ENCODE data around the gene RTN4.
A peak's percentile ranks its signal among the peaks of the same experiment; 100 is the strongest.
"Not testable (repeated sequence)": the region's sequence is repeated elsewhere in the genome, so short reads cannot be mapped to it uniquely, and the experiment has no call there.

Gene RTN4

GRCh38 chr2:55006306-55006705 lies 43.9 kb downstream of the RTN4 start:
- H3K4me3 ChIP-seq (ENCODE audit: low read depth, low read length), result no peak overlapping the region
- TF ChIP-seq, protein P1, sequence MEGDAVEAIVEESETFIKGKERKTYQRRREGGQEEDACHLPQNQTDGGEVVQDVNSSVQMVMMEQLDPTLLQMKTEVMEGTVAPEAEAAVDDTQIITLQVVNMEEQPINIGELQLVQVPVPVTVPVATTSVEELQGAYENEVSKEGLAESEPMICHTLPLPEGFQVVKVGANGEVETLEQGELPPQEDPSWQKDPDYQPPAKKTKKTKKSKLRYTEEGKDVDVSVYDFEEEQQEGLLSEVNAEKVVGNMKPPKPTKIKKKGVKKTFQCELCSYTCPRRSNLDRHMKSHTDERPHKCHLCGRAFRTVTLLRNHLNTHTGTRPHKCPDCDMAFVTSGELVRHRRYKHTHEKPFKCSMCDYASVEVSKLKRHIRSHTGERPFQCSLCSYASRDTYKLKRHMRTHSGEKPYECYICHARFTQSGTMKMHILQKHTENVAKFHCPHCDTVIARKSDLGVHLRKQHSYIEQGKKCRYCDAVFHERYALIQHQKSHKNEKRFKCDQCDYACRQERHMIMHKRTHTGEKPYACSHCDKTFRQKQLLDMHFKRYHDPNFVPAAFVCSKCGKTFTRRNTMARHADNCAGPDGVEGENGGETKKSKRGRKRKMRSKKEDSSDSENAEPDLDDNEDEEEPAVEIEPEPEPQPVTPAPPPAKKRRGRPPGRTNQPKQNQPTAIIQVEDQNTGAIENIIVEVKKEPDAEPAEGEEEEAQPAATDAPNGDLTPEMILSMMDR (IDR thresholded peaks at IDR 0.05; ENCODE audit: low read depth, low read length), result no peak

DNA sequence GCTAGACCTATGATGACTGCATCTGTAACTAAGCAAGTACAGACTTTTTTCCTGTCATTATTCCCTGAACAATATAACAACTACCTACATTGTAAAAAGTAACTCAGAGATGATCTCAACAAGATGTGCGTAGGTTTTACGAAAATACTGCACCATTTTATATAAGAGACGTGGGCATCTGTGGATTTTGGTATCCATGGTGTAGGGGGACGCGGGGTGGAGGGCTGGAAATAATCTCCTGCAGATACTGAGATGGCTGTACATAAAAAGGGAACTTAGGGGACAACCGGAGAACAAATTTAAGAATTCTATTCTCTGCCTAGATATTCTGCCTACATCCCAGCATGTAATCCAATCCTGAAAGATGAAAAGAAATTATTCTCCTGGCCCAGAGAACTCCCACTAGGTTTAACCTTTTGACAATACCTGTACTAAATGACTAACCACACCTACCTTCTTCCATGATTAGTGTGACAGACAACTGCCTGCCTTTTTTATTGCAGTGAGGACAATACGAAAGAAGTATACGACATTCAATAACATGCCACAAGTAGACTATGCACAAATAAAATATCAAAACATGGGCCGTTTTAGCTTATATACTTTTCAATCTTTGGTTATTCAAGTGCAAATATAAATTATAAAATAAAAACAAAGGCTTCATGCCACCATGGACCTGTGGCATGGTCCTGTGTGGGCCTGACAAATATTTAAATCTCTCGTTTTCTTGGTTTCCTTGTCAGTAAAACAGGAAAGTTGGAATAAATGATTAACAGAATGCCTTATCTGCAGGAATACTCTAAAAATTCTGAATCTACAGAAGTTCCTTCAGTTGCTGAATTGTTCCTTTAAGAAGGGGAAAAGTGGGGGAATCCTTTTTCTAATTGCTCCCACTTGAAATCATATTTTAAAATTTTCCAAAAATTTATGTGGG lies 46.3 kb downstream of the RTN4 start:
- TF ChIP-seq, protein P1 (IDR thresholded peaks at IDR 0.05; ENCODE audit: low read depth, low read length), result no peak
- H3K4me3 ChIP-seq (ENCODE audit: low read depth, low read length), result no peak overlapping the region

- TF ChIP-seq, protein P1 (IDR thresholded peaks at IDR 0.05; ENCODE audit: low read depth, low read length), result no peak
- no peak overlapping the region for H3K4me3 ChIP-seq (ENCODE audit: low read depth, low read length)
Measured at GRCh38 chr2:55001716-55002115, 48.5 kb downstream of the RTN4 start.

DNA sequence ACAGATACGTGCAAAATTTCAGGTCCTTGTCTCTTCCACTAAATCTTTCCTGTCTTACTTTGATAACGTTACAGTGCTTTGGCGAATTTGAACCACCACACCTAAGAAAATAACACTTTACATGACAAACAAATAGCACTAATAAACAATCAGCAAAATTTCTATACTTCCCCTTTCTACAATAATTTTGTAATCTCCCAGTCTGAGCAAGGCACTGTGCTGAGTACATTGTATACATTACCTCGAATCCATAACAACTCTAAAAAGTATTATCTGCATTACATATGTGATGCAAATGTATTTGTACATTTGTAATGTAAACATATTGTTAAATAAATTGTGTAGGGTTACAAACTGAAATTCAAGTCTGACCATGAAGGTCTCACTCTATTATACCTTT lies 49.9 kb downstream of the RTN4 start:
- no peak overlapping the region for H3K4me3 ChIP-seq (ENCODE audit: low read depth, low read length)
- TF ChIP-seq, protein P1 (IDR thresholded peaks at IDR 0.05; ENCODE audit: low read depth, low read length), result no peak

DNA sequence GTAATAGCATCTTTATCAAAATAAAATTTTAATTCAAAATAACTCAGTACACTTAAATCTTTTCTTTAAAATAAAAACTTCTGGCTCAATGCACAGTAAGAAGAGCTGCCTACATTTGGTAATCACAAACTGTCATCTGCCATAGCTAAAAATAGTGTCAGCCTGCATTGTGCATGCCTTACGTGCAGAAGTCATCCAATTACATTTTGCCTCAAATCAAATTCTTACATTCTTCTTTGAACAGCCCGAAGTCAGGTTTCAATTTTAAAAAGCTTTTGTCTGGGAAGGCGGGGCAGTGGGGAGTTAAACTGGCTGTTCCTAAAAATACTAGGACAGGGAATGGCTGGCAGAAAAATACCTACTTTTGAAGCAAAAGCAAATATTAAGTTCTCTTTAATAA lies 51.1 kb downstream of the RTN4 start:
- TF ChIP-seq, protein P1 (IDR thresholded peaks at IDR 0.05; ENCODE audit: low read depth, low read length), result no peak
- H3K4me3 ChIP-seq (ENCODE audit: low read depth, low read length), result peak overlapping the region; percentile 5; the same call in 1 of the 2 replicates

DNA sequence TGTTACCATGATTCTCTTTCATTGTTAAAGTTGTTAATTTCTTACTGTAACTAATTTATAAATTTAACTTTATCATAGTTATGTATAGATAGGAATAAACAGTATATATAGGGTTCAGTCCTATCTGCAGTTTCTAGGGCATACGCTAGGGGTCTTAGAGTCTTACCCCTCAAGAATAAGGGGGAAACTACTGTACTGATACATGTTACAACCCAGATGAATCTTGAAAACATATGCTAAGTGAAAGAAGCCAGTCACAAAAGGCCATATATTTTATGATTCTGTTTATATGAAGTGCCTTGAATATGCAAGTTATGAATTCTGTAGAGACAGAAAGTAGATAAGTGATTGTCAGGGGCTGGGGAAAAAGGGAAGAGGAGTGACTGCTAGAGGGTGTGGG lies 52.4 kb downstream of the RTN4 start:
- H3K4me3 ChIP-seq (ENCODE audit: low read depth, low read length), result no peak overlapping the region
- TF ChIP-seq, protein P1 (IDR thresholded peaks at IDR 0.05; ENCODE audit: low read depth, low read length), result no peak

DNA sequence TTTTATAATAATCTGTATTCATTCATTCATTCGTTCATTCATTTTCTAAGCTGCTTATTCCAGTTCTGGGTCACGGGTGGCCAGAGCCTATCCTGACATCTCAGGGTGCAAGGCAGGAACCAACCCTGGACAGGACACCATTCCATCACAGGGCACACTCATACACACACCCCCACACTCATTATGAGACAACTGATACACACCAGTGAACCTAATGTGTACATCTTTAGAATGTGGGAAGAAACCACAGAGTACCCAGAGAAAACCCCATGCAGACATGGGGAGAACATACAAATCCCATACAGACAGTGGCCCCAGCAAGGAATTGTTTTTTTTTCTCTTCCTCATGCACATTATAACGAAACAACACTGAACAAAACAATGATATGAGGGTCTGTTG lies 54.7 kb downstream of the RTN4 start:
- no peak overlapping the region for H3K4me3 ChIP-seq (ENCODE audit: low read depth, low read length)
- TF ChIP-seq, protein P1 (IDR thresholded peaks at IDR 0.05; ENCODE audit: low read depth, low read length), result no peak

DNA sequence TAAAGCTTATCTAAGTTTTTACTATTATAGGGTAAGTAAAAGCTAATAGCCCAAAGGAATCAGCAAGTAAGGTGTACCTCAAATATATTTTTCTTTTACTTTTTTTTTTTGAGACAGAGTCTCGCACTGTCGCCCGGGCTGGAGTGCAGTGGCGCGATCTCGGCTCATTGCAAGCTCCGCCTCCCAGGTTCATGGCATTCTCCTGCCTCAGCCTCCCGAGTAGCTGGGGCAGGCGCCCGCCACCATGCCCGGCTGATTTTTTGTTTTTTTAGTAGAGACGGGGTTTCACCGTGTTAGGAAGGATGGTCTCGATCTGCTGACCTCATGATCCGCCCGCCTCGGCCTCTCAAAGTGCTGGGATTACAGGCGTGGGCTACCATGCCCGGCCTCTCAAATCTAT lies 59.6 kb downstream of the RTN4 start:
- not testable (repeated sequence) for H3K4me3 ChIP-seq (ENCODE audit: low read depth, low read length)

Measured in WI38 (cell line).